GM19351 (cell line): Measurements from ENCODE around the gene ADAT3.
"Not testable (repeated sequence)": the region's sequence is repeated elsewhere in the genome, so short reads cannot be mapped to it uniquely, and the experiment has no call there.

Source experiments
- ATAC-seq: cut with Tn5 transposase; IDR thresholded peaks from one replicate; pipeline ENCODE4 v1.9.1; 2021; ENCODE audit warnings: mild to moderate bottlenecking, moderate library complexity; ENCODE audit not compliant: unreplicated experiment

Gene ADAT3

DNA sequence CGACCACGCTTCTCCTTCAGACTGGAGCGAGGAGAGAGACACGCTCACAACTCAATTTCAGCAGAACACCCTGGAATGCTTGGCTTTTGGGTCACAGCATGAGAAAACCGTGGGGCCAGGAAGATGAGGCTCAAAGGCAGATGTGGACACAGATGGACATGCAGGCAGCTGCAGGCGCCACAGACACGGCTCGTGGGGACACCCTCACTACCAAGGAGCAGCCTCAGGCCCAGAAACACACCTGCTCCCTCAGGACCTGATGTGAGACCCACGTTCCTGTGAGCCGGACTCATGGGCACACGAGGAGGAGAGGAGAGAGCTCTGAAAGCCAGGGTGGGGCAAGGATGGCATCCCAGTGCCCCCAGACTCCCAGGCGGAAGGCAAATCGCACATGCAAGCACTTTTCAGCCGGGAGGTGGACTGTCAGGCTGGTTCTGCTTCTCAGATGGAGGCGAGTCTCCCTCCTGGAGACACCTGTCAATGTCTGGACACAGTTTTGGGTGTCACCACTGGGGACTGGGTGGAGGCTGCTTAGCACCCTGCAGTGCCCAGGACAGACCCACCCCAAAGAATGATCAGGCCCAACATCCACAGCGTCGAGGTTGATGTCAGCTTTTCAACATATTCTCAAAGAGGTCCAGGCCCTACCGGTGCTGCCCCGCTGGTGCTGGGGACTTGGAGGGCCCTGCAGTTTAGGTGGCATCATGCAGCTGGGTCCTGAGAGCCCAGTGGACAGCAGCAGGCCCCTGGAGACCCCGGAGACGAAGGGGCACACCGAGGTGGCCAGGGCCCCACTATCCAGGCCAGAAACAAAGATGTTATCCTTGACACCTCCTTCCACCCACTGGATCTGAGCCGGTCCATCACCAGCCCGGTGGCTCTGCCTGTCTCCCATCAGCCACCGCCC lies 22.2 kb upstream of the ADAT3 start:
- ATAC-seq, result no peak

GRCh38 chr19:1883784-1884183 lies 21.4 kb upstream of the ADAT3 start:
- ATAC-seq, result no peak

DNA sequence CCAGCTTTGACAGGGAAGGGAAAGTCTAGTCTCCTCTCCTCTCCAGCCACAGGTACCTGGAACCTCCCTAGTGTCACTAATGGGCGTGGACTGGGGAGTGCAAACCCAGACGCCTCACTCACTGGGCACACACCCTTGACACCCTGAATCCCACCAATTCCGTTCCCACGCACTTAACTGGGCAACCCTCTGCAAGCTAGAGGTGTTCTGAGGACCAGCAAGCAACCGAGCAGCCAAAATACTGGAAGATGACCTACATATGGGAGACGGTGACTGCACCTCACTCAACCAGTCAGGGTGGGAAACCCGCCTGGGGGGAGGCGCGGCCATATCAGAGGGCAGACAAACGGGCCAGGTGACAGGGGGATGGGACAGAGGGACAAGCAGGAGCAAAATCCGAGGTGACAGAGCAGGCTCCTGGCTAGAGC lies 20.9 kb upstream of the ADAT3 start:
- no peak for ATAC-seq

DNA sequence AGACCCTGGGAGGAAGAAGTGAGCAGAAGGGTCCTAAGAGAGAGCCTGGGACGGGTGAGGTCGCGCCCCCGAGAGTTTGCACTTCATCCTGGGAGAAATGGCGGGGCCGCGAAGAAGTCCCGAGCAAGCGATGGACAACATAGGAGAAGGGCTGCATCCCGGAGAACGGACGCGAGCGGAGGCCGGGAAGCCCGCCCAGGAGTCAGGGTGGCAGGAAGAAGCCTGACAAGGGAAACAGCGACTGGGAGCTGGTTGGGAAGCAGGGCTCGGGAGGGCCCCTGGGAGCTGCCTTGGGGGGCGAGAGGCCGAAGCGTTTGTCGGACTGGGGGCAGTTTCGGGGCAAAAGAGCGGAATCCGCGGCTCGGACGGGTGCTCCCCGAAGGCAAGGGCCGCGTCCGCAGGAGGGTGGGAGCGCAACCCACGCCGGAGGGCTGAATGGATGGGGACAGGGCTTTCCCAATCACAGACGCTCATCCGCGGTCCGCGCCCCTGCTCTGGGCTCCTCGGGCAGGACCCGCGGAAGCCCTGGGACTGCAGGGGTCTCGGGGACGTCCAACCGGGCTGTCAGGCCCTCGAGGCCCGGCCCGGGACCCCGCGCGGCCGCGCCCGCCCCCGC lies 20.4 kb upstream of the ADAT3 start:
- ATAC-seq, result no peak

DNA sequence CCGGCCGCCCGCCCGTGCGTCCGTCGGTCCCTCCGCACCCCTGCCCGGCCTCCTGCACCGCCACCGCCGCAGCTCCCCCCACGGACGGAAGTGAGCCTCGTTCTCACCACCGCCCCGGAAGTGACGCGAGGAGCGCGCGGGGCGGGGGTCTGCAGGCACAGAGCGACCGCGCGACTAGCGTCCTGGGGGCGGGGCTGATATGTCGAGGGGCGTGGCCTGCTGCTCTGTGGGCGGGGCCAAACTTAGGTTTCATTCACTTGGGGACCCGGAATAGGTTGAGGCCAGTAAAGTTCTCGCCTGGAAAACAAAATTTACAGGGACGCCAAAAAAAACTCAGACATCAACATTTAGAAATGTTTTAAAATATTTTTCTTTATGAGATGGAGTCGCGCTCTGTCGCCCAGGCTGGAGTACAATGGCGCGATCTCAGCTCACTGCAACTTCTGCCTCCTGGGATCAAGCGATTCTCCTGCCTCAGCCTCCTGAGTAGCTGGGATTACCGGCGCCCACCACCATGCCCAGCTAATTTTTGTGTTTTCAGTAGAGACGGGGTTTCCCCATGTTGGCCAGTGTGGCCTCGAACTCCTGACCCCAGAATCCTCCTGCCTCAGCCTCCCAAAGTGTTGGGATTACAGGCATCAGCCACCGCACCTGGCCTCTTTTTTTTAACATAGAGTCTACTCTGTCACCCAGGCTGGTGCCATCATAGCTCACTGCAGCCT lies 19.6 kb upstream of the ADAT3 start, which contains the start of gene ABHD17A:
ABHD17A (minus strand) TSS at position 99 of the 722 bp plus-strand sequence. CDS start 3,930 bp downstream, outside the sequence.
- peak; percentile 75 for ATAC-seq

DNA sequence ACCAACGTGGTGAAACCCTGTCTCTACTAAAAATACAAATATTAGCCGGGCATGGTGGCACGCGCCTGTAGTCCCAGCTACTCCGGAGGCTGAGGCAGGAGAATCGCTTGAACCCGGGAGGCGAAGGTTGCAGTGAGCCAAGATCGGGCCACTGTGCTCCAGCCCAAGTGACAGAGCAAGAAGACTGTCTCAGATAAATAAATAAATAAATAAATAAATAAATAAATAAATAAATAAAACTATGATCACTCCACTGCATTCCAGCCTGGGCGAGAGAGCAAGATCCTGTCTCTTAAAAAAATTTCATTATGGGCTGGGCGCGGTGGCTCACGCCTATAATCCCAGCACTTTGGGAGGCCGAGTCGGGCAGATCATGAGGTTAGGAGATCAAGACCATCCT lies 18.8 kb upstream of the ADAT3 start:
- ATAC-seq, result not testable (repeated sequence)

DNA sequence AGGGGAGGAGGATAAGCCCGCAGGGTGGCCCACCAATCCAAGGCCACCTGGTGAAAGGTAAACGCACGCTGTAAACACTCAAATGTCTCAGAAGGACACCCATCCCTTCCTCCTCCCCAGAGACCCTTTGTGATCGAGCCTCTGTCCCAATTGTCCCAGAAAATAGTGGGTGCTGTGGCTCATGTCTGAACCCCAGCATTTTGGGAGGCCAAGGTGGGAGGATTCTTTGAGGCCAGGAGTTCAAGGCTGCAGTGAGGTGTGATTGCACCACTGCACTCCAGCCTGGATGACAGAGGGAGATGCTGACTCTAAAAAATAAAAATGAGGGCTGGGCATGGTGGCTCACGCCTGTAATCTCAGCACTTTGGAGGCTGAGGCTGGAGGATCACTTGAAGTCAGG lies 16.8 kb upstream of the ADAT3 start:
- ATAC-seq, result no peak

GRCh38 chr19:1889907-1890306 lies 15.3 kb upstream of the ADAT3 start:
- no peak for ATAC-seq

- no peak for ATAC-seq
Measured at GRCh38 chr19:1893791-1894190, 11.4 kb upstream of the ADAT3 start.

DNA sequence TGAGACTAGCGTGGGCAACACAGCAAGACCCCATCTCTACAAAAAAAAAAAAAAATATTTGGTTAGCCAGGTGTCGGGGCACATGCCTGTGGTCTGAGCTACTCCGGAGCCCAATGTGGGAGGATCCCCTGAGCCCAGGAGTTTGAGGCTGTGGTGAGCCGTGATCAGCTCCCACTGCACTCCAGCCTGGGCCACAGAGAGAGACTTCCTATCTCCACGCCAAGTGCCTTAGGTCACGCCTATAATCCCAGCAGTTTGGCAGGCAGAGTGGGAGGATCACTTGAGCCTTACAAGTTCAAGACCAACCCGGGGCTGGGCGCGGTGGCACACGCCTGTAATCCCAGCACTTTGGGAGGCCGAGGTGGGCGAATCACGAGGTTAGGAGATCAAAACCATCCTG lies 8.7 kb upstream of the ADAT3 start:
- ATAC-seq, result no peak

GRCh38 chr19:1901940-1902404 lies 3.2 kb upstream of the ADAT3 start:
- ATAC-seq, result no peak

DNA sequence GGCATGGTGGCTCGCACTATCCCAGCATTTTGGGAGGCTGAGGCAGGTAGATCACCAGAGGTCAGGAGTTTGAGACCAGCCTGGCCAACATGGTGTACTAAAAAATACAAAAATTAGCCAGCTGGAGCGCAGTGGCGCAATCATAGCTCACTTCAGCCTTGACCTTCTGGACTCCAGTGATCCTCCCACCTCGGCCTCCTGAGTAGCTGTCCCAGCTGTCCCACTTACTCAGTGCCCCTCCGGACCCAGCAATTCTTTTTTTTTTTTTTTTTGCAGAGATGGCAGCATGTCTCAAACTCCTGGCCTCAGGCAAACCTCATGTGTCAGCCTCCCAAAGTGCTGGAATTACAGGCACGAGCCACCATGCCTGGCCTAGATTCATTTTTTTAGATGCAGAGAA lies 2.3 kb upstream of the ADAT3 start:
- no peak for ATAC-seq

DNA sequence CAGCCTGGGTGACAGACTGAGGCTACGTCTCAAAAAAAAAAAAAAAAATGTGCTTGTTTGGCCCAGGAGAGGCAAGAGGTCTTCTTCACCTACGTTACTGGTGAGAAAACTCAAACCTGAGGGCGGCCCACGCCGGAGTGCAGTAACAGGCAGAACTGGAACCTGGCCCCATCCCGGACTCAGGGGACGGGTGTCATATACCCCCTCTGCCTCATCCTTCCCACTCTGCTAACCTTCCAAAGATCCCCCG lies 414 bp upstream of the ADAT3 start:
- ATAC-seq, result no peak

DNA sequence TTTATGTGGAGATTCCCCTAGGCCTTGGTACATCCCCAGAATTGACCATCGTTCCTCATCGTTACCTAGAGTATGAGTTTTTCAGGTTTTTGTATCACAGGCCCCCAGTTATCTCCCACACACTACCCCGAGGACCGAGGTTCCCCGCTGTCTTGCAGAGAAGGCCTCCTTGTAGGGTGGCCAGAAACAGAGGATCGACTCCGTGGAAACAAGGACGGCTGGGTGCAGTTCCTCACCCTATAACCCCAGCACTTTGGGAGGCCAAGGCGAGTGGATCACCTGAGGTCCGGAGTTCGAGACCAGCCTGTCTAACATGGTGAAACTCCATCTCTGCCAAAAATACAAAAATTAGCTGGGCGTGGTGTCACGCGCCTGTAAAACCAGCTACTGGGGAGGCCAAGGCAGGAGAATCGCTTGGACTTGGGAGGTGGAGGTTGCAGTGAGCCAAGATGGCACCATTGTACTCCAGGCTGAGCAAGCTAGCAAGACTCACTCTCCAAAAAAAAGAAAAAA lies 720 bp downstream of the ADAT3 start:
- no peak for ATAC-seq

- no peak for ATAC-seq
Measured at GRCh38 chr19:1906985-1907562, 1.9 kb downstream of the ADAT3 start.

GRCh38 chr19:1907563-1908363 lies 2.6 kb downstream of the ADAT3 start:
- ATAC-seq, result no peak

DNA sequence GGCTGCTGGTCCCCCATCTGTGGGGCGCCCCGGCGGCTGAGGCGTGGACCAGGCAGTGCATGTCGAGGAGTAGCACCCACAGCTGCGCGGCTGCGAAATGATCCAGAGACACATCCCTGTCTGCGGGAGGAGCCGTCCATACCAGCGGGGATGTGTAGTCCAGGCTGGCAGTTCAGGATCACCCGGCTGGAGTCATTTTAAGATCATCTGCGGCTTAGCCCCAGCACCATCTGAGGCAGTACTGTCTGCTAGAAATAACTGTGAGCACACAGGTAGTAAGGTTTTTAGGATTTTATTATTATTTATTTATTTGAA lies 3.1 kb downstream of the ADAT3 start:
- ATAC-seq, result no peak

DNA sequence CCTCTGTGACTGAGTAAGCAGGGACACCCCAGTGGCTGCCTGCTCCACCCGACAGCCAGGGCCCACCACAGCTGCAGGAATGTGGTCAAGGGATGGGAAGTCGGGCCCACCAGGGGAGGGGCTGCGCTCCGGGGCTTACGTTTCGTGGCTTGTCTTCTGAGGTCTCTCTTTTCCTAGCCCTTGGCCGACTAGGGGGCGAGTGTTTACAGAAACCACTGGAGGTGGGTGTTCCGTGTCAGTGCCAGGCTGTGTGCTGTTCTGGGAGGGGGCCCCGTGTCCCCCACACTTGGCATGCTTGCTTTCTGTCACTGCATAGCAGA lies 4.5 kb downstream of the ADAT3 start:
- ATAC-seq, result no peak

- ATAC-seq, result no peak
Measured at GRCh38 chr19:1910177-1910576, 5.0 kb downstream of the ADAT3 start.

DNA sequence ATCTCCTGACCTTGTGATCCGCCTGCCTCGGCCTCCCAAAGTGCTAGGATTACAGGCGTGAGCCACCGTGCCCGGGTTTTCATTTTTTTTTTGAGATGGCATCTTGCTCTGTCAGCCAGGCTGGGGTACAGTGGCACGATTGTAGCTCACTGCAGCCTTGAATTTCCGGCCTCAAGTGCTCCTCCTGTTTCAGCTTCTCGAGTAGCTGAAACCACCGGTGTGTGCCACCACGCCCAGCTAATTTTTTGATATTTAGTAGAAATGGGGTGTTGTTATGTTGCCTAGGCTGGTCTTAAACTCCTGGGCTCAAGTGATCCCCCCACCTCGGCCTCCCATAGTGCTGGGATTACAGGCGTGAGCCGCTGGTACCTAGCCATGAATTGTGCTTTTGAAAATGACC lies 5.9 kb downstream of the ADAT3 start:
- no peak for ATAC-seq

DNA sequence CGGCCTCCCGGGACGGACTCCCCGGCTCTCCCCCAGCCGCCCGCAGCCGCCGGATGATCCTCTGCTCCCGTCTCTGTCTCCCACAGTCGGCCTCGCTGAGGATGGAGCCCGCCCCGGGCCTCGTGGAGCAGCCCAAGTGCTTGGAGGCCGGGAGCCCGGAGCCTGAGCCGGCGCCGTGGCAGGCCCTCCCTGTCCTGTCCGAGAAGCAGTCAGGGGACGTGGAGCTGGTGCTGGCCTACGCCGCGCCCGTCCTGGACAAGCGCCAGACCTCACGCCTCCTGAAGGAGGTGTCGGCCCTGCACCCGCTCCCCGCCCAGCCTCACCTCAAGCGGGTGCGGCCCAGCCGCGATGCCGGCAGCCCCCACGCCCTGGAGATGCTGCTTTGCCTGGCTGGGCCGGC lies 6.8 kb downstream of the ADAT3 start:
- ATAC-seq, result no peak
